ENCODE results near the gene SMPD1. TPM values are rescaled to one million over a fixed set of nuclear protein-coding genes. Genes with fewer than 3 reads are reported as not detected.

SMPD1 gene
- total RNA-seq, 2 experiments from 2014 or later, result 13.1 to 14.1 TPM

GRCh38 chr11:6360183-6360582 is 30.1 kb upstream of the SMPD1 start:
- POLR2A ChIA-PET, result no interaction called here
- CTCF ChIA-PET, result interaction anchor here (3.6 to 5.7 kb wide), 2 partner anchors 100 to 109 kb away, joined by 17 to 78 read pairs; partner anchors contain the start of gene CCKBR
- H3K4me1 Mint-ChIP-seq, result peaks cover 11% of the 10 kb centered on the region

GRCh38 chr11:6362185-6362872 is 27.9 kb upstream of the SMPD1 start:
- Mint-ChIP-seq H3K4me3 (no peak overlapping the region), H3K27ac (no peak overlapping the region), H3K9me3 (ENCODE audit: low read depth) (no peaks in the 10 kb centered on the region), H3K36me3 (ENCODE audit: low read depth) (no peaks in the 10 kb centered on the region), H3K27me3 (no peaks in the 10 kb centered on the region), H3K4me1 (peaks cover 4% of the 10 kb centered on the region)
- CTCF ChIA-PET, result interaction anchor here (0.5 to 5.7 kb wide), 47 partner anchors 10 to 370 kb away, joined by 3 to 78 read pairs (median 5); partner anchors contain the start of genes ARFIP2, CAVIN3, CCKBR and FHIP1B
- no peak for DNase-seq
- ATAC-seq, result no peak
- POLR2A ChIA-PET, result interaction anchor here (0.8 kb wide), 1 partner anchor 45 kb away, joined by 3 read pairs; no protein-coding TSS in a partner anchor
- intact Hi-C loops (cut with DNase I, micrococcal nuclease), result loop anchor here in 1 of 2 experiments (2.0 kb wide), 1 partner anchor 64 kb away; no protein-coding TSS in a partner anchor

More at GRCh38 chr11:6360183-6360582, 30.1 kb upstream of the SMPD1 start:
- Mint-ChIP-seq H3K4me3 (no peak overlapping the region), H3K27ac (no peak overlapping the region), H3K36me3 (ENCODE audit: low read depth) (no peaks in the 10 kb centered on the region), H3K9me3 (ENCODE audit: low read depth) (no peaks in the 10 kb centered on the region), H3K27me3 (no peaks in the 10 kb centered on the region)
- intact Hi-C loops (cut with DNase I, micrococcal nuclease), result no loop called here
- DNase-seq (no peak), ATAC-seq (no peak)

GRCh38 chr11:6362873-6363678 is 27.2 kb upstream of the SMPD1 start:
- no peaks in the 10 kb centered on the region for H3K27me3 Mint-ChIP-seq
- intact Hi-C loops (cut with DNase I, micrococcal nuclease), result loop anchor here (1.0 to 2.0 kb wide), 3 partner anchors 64 to 340 kb away; no protein-coding TSS in a partner anchor
- H3K9me3 Mint-ChIP-seq (ENCODE audit: low read depth), result no peaks in the 10 kb centered on the region
- ATAC-seq, result peak; percentile 97
- H3K4me3 Mint-ChIP-seq, result no peak overlapping the region
- H3K4me1 Mint-ChIP-seq, result no peaks in the 10 kb centered on the region
- no peak overlapping the region for H3K27ac Mint-ChIP-seq
- ChIA-PET CTCF (interaction anchor here (0.5 to 5.7 kb wide), 58 partner anchors 9 to 650 kb away, joined by 3 to 78 read pairs (median 4); partner anchors contain the start of genes ARFIP2, CAVIN3, CCKBR and FHIP1B), POLR2A (interaction anchor here (0.7 to 0.8 kb wide), 2 partner anchors 12 to 46 kb away, joined by 3 read pairs; no protein-coding TSS in a partner anchor)
- no peaks in the 10 kb centered on the region for H3K36me3 Mint-ChIP-seq (ENCODE audit: low read depth)
- DNase-seq, result peak; percentile 86

- H3K27me3 Mint-ChIP-seq, result no peaks in the 10 kb centered on the region
- no peaks in the 10 kb centered on the region for H3K36me3 Mint-ChIP-seq (ENCODE audit: low read depth)
- H3K27ac Mint-ChIP-seq, result no peak overlapping the region
- intact Hi-C loops (cut with DNase I, micrococcal nuclease), result no loop called here
- no peaks in the 10 kb centered on the region for H3K9me3 Mint-ChIP-seq (ENCODE audit: low read depth)
- DNase-seq (no peak), ATAC-seq (no peak)
- H3K4me1 Mint-ChIP-seq, result no peaks in the 10 kb centered on the region
- ChIA-PET POLR2A (no interaction called here), CTCF (interaction anchor here (5.6 kb wide), 1 partner anchor 13 kb away, joined by 78 read pairs; no protein-coding TSS in a partner anchor)
- H3K4me3 Mint-ChIP-seq, result no peak overlapping the region
These were observed 24.6 kb upstream of the SMPD1 start for GRCh38 chr11:6365659-6366058.

- Mint-ChIP-seq H3K4me1 (peaks cover 4% of the 10 kb centered on the region), H3K9me3 (ENCODE audit: low read depth) (no peaks in the 10 kb centered on the region), H3K27me3 (no peaks in the 10 kb centered on the region), H3K36me3 (ENCODE audit: low read depth) (no peaks in the 10 kb centered on the region), H3K27ac (no peak overlapping the region), H3K4me3 (no peak overlapping the region)
- ATAC-seq, result no peak
- POLR2A ChIA-PET, result no interaction called here
- no peak for DNase-seq
- CTCF ChIA-PET, result interaction anchor here (0.6 to 12.8 kb wide), 6 partner anchors 9 to 158 kb away, joined by 3 to 536 read pairs (median 4); partner anchors contain the start of gene HPX
- intact Hi-C loops (cut with DNase I, micrococcal nuclease), result no loop called here
These were observed 18.4 kb upstream of the SMPD1 start for GRCh38 chr11:6371825-6372224.

- Mint-ChIP-seq H3K27ac (peak overlapping the region; percentile 79), H3K9me3 (ENCODE audit: low read depth) (no peaks in the 10 kb centered on the region)
These were observed 12.2 kb upstream of the SMPD1 start for GRCh38 chr11:6377902-6378639.

GRCh38 chr11:6378640-6378989 is 11.7 kb upstream of the SMPD1 start:
- ATAC-seq (no peak), DNase-seq (no peak)
- Mint-ChIP-seq H3K27me3 (no peaks in the 10 kb centered on the region), H3K27ac (peak overlapping the region; percentile 79), H3K4me3 (no peak overlapping the region), H3K4me1 (peaks cover 26% of the 10 kb centered on the region), H3K36me3 (ENCODE audit: low read depth) (no peaks in the 10 kb centered on the region), H3K9me3 (ENCODE audit: low read depth) (no peaks in the 10 kb centered on the region)
- POLR2A ChIA-PET, result interaction anchor here (0.9 to 2.6 kb wide), 4 partner anchors 24 to 103 kb away, joined by 5 to 19 read pairs (median 8); partner anchors contain the start of genes APBB1, ARFIP2 and TIMM10B
- intact Hi-C loops (cut with DNase I, micrococcal nuclease), result no loop called here
- CTCF ChIA-PET, result interaction anchor here (0.5 to 12.8 kb wide), 67 partner anchors 10 to 377 kb away, joined by 3 to 536 read pairs (median 5); partner anchors contain the start of genes APBB1, ARFIP2, CAVIN3 and CNGA4

More at GRCh38 chr11:6377902-6378639, 12.2 kb upstream of the SMPD1 start:
- DNase-seq (no peak), ATAC-seq (peak; percentile 79)
- peaks cover 26% of the 10 kb centered on the region for H3K4me1 Mint-ChIP-seq
- no peak overlapping the region for H3K4me3 Mint-ChIP-seq
- H3K27me3 Mint-ChIP-seq, result no peaks in the 10 kb centered on the region
- ChIA-PET POLR2A (interaction anchor here (1.4 to 2.6 kb wide), 3 partner anchors 41 to 103 kb away, joined by 5 to 19 read pairs (median 6); partner anchors contain the start of genes APBB1, ARFIP2 and TIMM10B), CTCF (interaction anchor here (0.6 to 12.8 kb wide), 36 partner anchors 10 to 328 kb away, joined by 3 to 536 read pairs (median 12); partner anchors contain the start of genes ARFIP2, CNGA4, HPX and MRPL17)
- intact Hi-C loops (cut with DNase I, micrococcal nuclease), result no loop called here
- no peaks in the 10 kb centered on the region for H3K36me3 Mint-ChIP-seq (ENCODE audit: low read depth)

GRCh38 chr11:6385046-6385777 is 5.1 kb upstream of the SMPD1 start:
- Mint-ChIP-seq H3K9me3 (ENCODE audit: low read depth) (no peaks in the 10 kb centered on the region), H3K27ac (no peak overlapping the region), H3K4me1 (peaks cover 25% of the 10 kb centered on the region), H3K36me3 (ENCODE audit: low read depth) (no peaks in the 10 kb centered on the region), H3K27me3 (no peaks in the 10 kb centered on the region), H3K4me3 (no peak overlapping the region)
- ATAC-seq (no peak), DNase-seq (no peak)
- CTCF ChIA-PET, result interaction anchor here (0.6 to 2.0 kb wide), 7 partner anchors 9 to 112 kb away, joined by 3 to 6 read pairs (median 3); partner anchors contain the start of genes APBB1 and DNHD1
- POLR2A ChIA-PET, result no interaction called here
- intact Hi-C loops (cut with DNase I, micrococcal nuclease), result no loop called here

GRCh38 chr11:6387811-6388599 is 2.3 kb upstream of the SMPD1 start:
- intact Hi-C loops (cut with DNase I, micrococcal nuclease), result no loop called here
- DNase-seq (no peak), ATAC-seq (no peak)
- Mint-ChIP-seq H3K27me3 (no peaks in the 10 kb centered on the region), H3K36me3 (ENCODE audit: low read depth) (peaks cover 8% of the 10 kb centered on the region), H3K9me3 (ENCODE audit: low read depth) (no peaks in the 10 kb centered on the region), H3K4me3 (no peak overlapping the region), H3K4me1 (peaks cover 43% of the 10 kb centered on the region), H3K27ac (peak overlapping the region; percentile 10)
- CTCF ChIA-PET, result interaction anchor here (0.6 to 6.1 kb wide), 10 partner anchors 9 to 361 kb away, joined by 3 to 47 read pairs (median 4); partner anchors contain the start of gene APBB1
- POLR2A ChIA-PET, result interaction anchor here (0.6 to 0.7 kb wide), 2 partner anchors 14 to 74 kb away, joined by 3 read pairs; no protein-coding TSS in a partner anchor
